Dermis microvascular lymphatic vessel endothelial cell (primary cell): ENCODE results near the gene WWC2. TPM values are rescaled to one million over a fixed set of nuclear protein-coding genes. Genes with fewer than 3 reads are reported as not detected.
"Not testable (repeated sequence)": the region's sequence is repeated elsewhere in the genome, so short reads cannot be mapped to it uniquely, and the experiment has no call there.

Source experiments
- DNase-seq, 2 donors: peaks; one replicate each; pipeline versions ENCODE4 v3.0.0 to v3.0.0-alpha.2; 2010; ENCODE audit warnings: low read depth in 2 of 2
- total RNA-seq: library from RNA; depleted of rRNA; stranded (reverse); fragments of >200 nt; gene quantifications from 2 replicates; pipeline ENCODE4 v1.2.1, GENCODE V29; 2014

Gene WWC2
- total RNA-seq, 1 donor from 2014 or later, result 20.3 TPM

DNA sequence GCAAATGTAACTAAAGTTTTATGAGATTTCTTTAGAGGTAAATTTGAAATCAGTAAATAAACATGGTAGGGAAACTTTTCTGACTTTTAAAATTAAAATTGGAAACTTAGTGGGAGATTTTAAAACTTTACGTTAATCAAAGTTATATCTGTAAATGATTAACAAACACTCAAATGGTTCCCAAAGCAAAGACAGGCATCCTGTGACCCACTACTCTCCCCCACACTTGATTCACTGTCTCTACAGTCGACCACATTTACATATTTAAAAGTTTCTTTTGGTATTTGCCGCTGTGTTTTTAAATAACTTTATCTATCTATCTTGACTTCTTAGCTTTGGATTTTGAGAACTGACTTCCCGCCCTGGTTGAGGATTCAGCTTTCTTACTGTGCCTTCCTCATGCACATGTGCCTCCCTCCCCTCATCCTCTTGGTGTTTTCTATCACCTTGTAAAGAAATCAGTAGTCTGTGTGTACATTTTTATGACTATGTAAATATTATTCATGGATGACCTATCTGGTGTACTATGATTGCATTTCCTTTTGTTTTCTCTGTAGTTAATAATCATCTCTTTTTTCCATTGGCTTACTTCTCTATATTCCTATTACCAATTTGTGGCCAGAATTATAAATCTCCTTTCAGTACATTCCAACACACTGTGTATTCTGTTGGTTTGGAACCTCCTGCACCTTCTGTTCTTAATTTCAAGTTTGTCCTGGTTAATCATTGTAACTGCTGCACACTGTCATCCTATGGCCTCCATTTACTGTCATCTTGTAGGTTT, 72.6 kb downstream of the WWC2 start:
- DNase-seq, result peak in 1 of 2 donors; percentile 41

DNA sequence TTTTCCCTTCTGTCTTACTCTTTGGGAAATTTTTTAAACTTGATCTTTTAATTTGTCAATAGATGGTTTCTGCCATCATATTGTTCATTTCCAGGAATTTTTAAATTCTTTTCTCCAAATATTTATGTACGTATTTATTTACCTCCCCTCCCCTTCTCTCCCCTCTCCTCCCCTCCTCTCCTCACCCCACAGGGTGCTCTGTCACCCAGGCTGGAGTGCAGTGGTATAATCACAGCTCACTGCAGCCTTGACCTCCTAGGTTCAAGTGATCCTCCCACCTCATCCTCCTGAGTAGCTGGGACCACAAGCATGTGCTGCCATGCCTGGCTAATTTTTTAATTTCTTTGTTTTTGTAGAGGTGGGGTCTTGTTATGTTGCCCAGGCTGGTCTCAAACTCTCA, 73.8 kb downstream of the WWC2 start:
- DNase-seq, result no peak

- DNase-seq, result no peak
These were observed 74.8 kb downstream of the WWC2 start for GRCh38 chr4:183173580-183174526.

DNA sequence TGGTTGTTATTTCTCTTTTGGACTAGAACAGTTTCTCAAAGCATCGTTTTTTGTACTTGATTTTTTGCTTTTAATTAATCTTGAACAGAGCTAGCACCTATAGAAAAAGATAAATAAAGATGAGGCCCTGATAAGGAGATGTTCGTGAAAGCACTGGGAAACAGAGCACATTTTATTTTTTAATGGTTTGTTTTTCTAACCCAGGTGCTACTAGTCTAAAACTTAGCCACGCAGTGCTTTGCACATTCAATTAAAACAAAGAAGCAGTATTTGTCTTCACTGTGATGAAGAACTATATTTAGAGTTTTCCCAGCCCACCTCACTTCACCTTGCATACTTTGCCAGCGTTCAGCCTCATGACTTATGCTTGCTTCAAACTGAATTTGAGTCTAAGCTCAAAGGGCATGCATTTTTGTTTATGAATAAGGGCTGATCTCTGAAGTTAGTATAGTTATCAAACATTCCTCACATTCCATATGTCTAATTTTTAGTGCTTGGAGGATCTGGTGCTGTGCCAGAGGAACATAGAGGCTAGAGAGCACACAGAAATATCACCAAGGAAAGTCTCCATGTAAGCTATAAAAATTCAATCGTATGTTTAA, 76.7 kb downstream of the WWC2 start:
- DNase-seq, result peak in 1 of 2 donors; percentile 33

GRCh38 chr4:183177001-183177400, 77.9 kb downstream of the WWC2 start:
- DNase-seq, result no peak

GRCh38 chr4:183178201-183178600, 79.1 kb downstream of the WWC2 start:
- no peak for DNase-seq

GRCh38 chr4:183180096-183180495, 81.0 kb downstream of the WWC2 start:
- DNase-seq, result no peak

GRCh38 chr4:183180621-183181020, 81.6 kb downstream of the WWC2 start:
- DNase-seq, result no peak

DNA sequence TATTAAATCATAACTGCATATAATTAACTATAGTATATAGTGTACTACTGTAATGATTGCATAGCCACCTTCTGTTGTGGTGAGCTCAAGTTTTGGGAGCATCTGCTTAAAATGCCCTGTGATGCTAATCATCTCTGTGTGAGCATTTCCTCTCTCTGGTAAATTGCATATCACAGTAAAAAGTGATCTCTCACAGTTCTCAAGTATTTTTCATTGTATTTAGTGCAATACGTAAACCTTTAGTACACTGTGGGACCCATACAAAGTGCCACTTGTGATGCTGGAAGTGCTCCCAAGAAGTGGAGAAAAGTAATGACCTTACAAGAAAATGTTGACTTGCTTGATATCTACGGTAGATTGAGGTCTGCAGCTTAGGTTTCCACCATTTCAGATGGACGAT, 82.0 kb downstream of the WWC2 start:
- DNase-seq, result no peak

DNA sequence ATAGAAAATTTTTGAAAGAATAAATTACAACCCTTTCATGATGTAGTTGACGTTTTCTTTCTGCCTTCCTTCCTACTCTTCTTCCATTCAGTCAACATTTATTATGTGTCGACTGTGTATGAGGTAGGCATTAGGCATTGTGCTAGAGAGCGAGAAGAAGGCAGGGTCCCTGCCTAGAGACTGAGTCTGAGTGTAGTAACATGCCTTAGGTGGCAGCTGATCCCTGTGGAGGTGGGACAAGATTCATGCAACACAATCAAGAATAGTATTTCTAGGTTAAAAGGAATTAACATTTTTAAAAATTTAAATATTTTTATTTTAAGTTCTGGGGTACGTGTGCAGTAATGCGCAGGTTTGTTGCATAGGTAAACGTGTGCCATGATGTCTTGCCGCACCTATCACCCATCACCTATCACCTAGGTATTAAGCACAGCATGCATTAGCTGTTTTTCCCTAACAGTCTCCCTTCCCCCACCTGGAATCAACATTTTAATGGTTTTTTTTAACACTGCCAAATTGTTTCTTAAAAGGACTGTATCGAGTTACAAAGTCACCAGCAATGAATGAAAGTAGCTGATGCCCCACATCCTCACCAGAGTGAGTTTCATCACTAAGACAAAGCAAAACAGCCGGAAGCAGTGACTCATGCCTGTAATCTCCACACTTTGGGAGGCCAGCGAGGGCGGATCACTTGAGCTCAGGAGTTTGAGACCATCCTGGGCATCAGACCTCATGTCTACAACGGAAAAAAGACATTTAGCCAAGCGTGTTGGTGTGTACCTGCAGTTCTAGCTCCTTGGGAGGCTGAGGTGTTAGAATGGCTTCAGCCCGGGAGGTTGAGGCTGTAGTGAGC, 84.0 kb downstream of the WWC2 start:
- DNase-seq, result peak; percentile 48 to 94

GRCh38 chr4:183183906-183184535, 85.0 kb downstream of the WWC2 start:
- DNase-seq, result no peak

- DNase-seq, result no peak
These were observed 86.0 kb downstream of the WWC2 start for GRCh38 chr4:183185018-183185417.

DNA sequence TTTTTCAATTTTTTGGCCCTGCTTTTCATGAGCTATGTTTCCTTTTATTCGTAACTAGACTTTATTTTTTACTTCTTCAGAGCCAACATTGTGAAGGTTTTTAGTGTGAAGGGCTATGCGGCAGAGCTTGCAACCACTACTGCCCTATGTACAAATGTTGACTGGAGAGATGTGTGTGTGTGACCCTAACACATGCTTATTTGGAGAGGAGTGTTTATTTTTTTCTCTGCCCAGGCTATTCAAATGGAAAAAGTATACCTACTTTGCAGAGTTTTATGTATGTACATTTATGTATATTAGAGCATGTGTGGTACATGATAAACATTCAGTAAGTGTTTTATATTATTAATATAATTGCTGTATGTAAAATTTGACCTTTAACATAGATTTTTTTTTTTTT, 86.5 kb downstream of the WWC2 start:
- DNase-seq, result no peak

DNA sequence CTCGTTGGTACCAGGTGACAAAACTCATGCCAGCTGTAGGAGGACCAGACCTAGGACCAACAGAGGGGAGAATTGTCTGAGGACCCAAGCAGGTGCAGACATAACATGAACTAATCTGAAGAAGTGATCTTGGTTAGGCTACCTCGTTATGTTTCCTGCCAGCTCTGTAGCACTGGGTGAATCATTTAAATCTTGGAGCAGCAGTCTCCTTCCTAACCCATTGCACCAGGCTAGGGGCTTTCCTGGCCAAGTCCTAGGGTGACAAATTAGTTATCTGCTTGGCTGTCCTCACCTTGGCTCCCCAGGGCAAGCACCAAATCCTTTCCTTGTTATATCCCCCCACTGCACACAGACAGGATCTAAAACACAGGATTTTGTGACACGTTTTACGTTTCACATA, 87.8 kb downstream of the WWC2 start:
- no peak for DNase-seq

GRCh38 chr4:183190900-183191527, 92.0 kb downstream of the WWC2 start:
- DNase-seq, result no peak

- no peak for DNase-seq
These were observed 92.6 kb downstream of the WWC2 start for GRCh38 chr4:183191630-183192029.

GRCh38 chr4:183192571-183192970, 93.5 kb downstream of the WWC2 start:
- no peak for DNase-seq

- not testable (repeated sequence) for DNase-seq
These were observed 94.8 kb downstream of the WWC2 start for GRCh38 chr4:183193730-183194338.

DNA sequence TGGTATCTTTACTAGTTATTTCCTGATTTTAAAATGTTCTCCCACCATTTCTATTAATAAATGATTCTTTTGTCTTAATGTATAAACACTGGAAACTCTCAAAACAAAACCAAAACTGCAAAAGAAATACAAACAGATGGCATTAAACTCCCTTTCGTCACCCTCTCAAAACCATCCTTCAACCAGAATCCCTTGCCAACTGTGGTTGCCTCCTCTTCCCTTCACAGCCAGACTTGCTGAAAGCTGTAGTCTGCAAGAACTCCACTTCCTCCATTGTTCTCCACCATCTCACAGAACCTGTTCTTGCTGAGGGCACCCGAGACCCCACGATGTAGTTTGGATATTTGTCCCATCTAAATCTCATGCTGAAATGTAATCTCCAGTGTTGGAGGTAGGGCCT, 96.5 kb downstream of the WWC2 start:
- no peak for DNase-seq

GRCh38 chr4:183197140-183197539, 98.1 kb downstream of the WWC2 start:
- DNase-seq, result no peak
